Vagina (tissue), 2 donors: ENCODE data around the gene RALGAPA1. TPM values are rescaled to one million over a fixed set of nuclear protein-coding genes. Genes with fewer than 3 reads are reported as not detected.

Experiments
- DNase-seq, 2 donors: peaks; one replicate each; pipeline ENCODE4 v3.0.0-alpha.2; 2017; ENCODE audit errors: extremely low spot score in 2 of 2
- H3K27ac ChIP-seq: fragments of 200-600 bp; sonication (generic); one replicate; pipeline ENCODE4 v1.5.1; 2019
- H3K27me3 ChIP-seq: fragments of 200-600 bp; sonication (generic); one replicate; pipeline ENCODE4 v1.5.1; 2019
- H3K36me3 ChIP-seq, 2 donors: fragments of 200-600 bp; sonication (generic); one replicate each; pipeline ENCODE4 v1.5.1; 2017 to 2019
- H3K4me1 ChIP-seq: fragments of 200-600 bp; sonication (generic); one replicate; pipeline ENCODE4 v1.5.1; 2019
- H3K4me3 ChIP-seq, 2 donors: fragments of 200-600 bp; sonication (generic); 1 replicate in 1 of 2; 2 replicates in 1 of 2; pipeline ENCODE4 v1.5.1; 2016 to 2019
- H3K9me3 ChIP-seq: fragments of 200-600 bp; sonication (generic); one replicate; pipeline ENCODE4 v1.5.1; 2019
- CTCF ChIP-seq, 3 experiments: fragments of 450-650 bp in 2 of 3; fragments of 200-600 bp in 1 of 3; sonication (generic) in 1 of 3; IDR thresholded peaks; one replicate each; pipeline ENCODE4 v1.5.1; 2017 to 2019; ENCODE audit warnings: antibody characterized with exemption in 3 of 3, mild to moderate bottlenecking in 2 of 3, moderate library complexity in 2 of 3
- POLR2A ChIP-seq, 2 donors: fragments of 450-650 bp; IDR thresholded peaks; one replicate each; pipeline ENCODE4 v1.6.1; 2017; ENCODE audit warnings: antibody characterized with exemption in 2 of 2, mild to moderate bottlenecking in 2 of 2, moderate library complexity in 2 of 2
- POLR2AphosphoS5 ChIP-seq, 2 donors: sonication (generic); formaldehyde crosslinking; IDR thresholded peaks; one replicate each; pipeline ENCODE4 v1.9.0; 2017; ENCODE audit warnings: antibody characterized with exemption in 2 of 2, mild to moderate bottlenecking in 2 of 2, low read depth in 1 of 2; ENCODE audit not compliant: insufficient read depth in 1 of 2
- intact Hi-C: fragments of 100-400 bp; cut with DNase I; formaldehyde crosslinking; loops from one replicate; pipeline ENCODE4 v1.15.1; 2023
- total RNA-seq: library from RNA; depleted of rRNA; stranded (reverse); fragments of >200 nt; gene quantifications from one replicate; pipeline ENCODE4 v1.2.3, GENCODE V29; 2016

RALGAPA1 gene
- total RNA-seq, 1 donor from 2014 or later = 77.8 TPM

- TF ChIP-seq POLR2A (IDR thresholded peaks at IDR 0.05) = no peak
- TF ChIP-seq CTCF (IDR thresholded peaks at IDR 0.05) = no peak
- no peak for TF ChIP-seq POLR2AphosphoS5 (IDR thresholded peaks at IDR 0.05; ENCODE audit: insufficient read depth in 1 of 2, low read depth in 1 of 2)
- Histone ChIP-seq H3K27ac (no peak overlapping the region), H3K27me3 (no peaks in the 10 kb centered on the region), H3K9me3 (no peaks in the 10 kb centered on the region), H3K36me3 (peaks cover 0 to 48% of the 10 kb centered on the region in 2 donors), H3K4me1 (no peaks in the 10 kb centered on the region), H3K4me3 (no peak overlapping the region)
- no peak for DNase-seq
- intact Hi-C loops = no loop called here
Observed at GRCh38 chr14:35752380-35752779, 56.7 kb downstream of the RALGAPA1 start.

- Histone ChIP-seq H3K36me3 (peaks cover 0 to 47% of the 10 kb centered on the region in 2 donors), H3K9me3 (no peaks in the 10 kb centered on the region), H3K27me3 (no peaks in the 10 kb centered on the region), H3K4me3 (no peak overlapping the region), H3K4me1 (no peaks in the 10 kb centered on the region), H3K27ac (no peak overlapping the region)
- intact Hi-C loops = no loop called here
- DNase-seq = no peak
- no peak for TF ChIP-seq POLR2A (IDR thresholded peaks at IDR 0.05)
- TF ChIP-seq POLR2AphosphoS5 (IDR thresholded peaks at IDR 0.05; ENCODE audit: insufficient read depth in 1 of 2, low read depth in 1 of 2) = no peak
Observed at GRCh38 chr14:35750202-35750904, 58.7 kb downstream of the RALGAPA1 start.

GRCh38 chr14:35747379-35747778 is 61.7 kb downstream of the RALGAPA1 start:
- no peak overlapping the region for H3K27ac ChIP-seq
- H3K36me3 ChIP-seq = peaks cover 0 to 31% of the 10 kb centered on the region in 2 donors
- TF ChIP-seq CTCF (IDR thresholded peaks at IDR 0.05) (no peak), POLR2AphosphoS5 (IDR thresholded peaks at IDR 0.05; ENCODE audit: insufficient read depth in 1 of 2, low read depth in 1 of 2) (no peak), POLR2A (IDR thresholded peaks at IDR 0.05) (no peak)
- H3K4me1 ChIP-seq = no peaks in the 10 kb centered on the region
- DNase-seq = no peak
- H3K9me3 ChIP-seq = no peaks in the 10 kb centered on the region
- intact Hi-C loops = no loop called here
- H3K27me3 ChIP-seq = no peaks in the 10 kb centered on the region
- no peak overlapping the region for H3K4me3 ChIP-seq

GRCh38 chr14:35742442-35742841 is 66.7 kb downstream of the RALGAPA1 start:
- no peaks in the 10 kb centered on the region for H3K27me3 ChIP-seq
- H3K9me3 ChIP-seq = no peaks in the 10 kb centered on the region
- DNase-seq = no peak
- intact Hi-C loops = no loop called here
- no peaks in the 10 kb centered on the region for H3K4me1 ChIP-seq
- no peak overlapping the region for H3K4me3 ChIP-seq
- H3K36me3 ChIP-seq = peaks cover 0 to 14% of the 10 kb centered on the region in 2 donors
- H3K27ac ChIP-seq = no peak overlapping the region
- TF ChIP-seq POLR2A (IDR thresholded peaks at IDR 0.05) = no peak
- TF ChIP-seq CTCF (IDR thresholded peaks at IDR 0.05) = no peak
- no peak for TF ChIP-seq POLR2AphosphoS5 (IDR thresholded peaks at IDR 0.05; ENCODE audit: insufficient read depth in 1 of 2, low read depth in 1 of 2)

GRCh38 chr14:35742032-35742371 is 67.1 kb downstream of the RALGAPA1 start:
- Histone ChIP-seq H3K36me3 (peaks cover 0 to 14% of the 10 kb centered on the region in 2 donors), H3K27me3 (no peaks in the 10 kb centered on the region), H3K27ac (no peak overlapping the region), H3K9me3 (no peaks in the 10 kb centered on the region), H3K4me3 (no peak overlapping the region), H3K4me1 (no peaks in the 10 kb centered on the region)
- no peak for DNase-seq
- intact Hi-C loops = no loop called here
- TF ChIP-seq CTCF (IDR thresholded peaks at IDR 0.05) = no peak
- TF ChIP-seq POLR2A (IDR thresholded peaks at IDR 0.05) = no peak
- TF ChIP-seq POLR2AphosphoS5 (IDR thresholded peaks at IDR 0.05; ENCODE audit: insufficient read depth in 1 of 2, low read depth in 1 of 2) = no peak
